22Rv1 (cell line): ENCODE measurements around the gene GNG2.

Experiments
- H3K27ac ChIP-seq: fragments of 450-650 bp; 2 replicates; pipeline ENCODE4 v1.5.1; 2017
- CTCF ChIP-seq: fragments of 450-650 bp; IDR thresholded peaks from 2 replicates; pipeline ENCODE4 v1.5.1; 2017; ENCODE audit warnings: mild to moderate bottlenecking
- ZFX ChIP-seq: fragments of 450-650 bp; IDR thresholded peaks from 2 replicates; pipeline ENCODE4 v1.6.1; 2017; ENCODE audit warnings: antibody characterized with exemption, borderline replicate concordance

GNG2 gene

GRCh38 chr14:51860164-51860824 lies at the start of gene GNG2:
Gene GNG2 (plus strand): TSS chr14:51860612. CDS start chr14:51950679, 90,067 bp downstream.
- no peak within 1 kb of the TSS for H3K27ac ChIP-seq
- no peak for TF ChIP-seq CTCF
- TF ChIP-seq ZFX = no peak

- no peak overlapping the region for H3K27ac ChIP-seq
- TF ChIP-seq ZFX (no peak), CTCF (no peak)
These were observed 48.7 kb upstream of the GNG2 start for GRCh38 chr14:51811706-51812105.

- TF ChIP-seq ZFX (no peak), CTCF (no peak)
These were observed 44.4 kb upstream of the GNG2 start for GRCh38 chr14:51816031-51816430.

GRCh38 chr14:51817326-51817725 lies 43.1 kb upstream of the GNG2 start:
- H3K27ac ChIP-seq = no peak overlapping the region
- TF ChIP-seq CTCF (no peak), ZFX (no peak)

More at GRCh38 chr14:51816031-51816430, 44.4 kb upstream of the GNG2 start:
- no peak overlapping the region for H3K27ac ChIP-seq

- no peak overlapping the region for H3K27ac ChIP-seq
- TF ChIP-seq CTCF (no peak), ZFX (no peak)
These were observed 41.5 kb upstream of the GNG2 start for GRCh38 chr14:51818748-51819380.

GRCh38 chr14:51821822-51822221 lies 38.6 kb upstream of the GNG2 start:
- H3K27ac ChIP-seq = no peak overlapping the region
- TF ChIP-seq CTCF (no peak), ZFX (no peak)

GRCh38 chr14:51822499-51822898 lies 37.9 kb upstream of the GNG2 start:
- no peak overlapping the region for H3K27ac ChIP-seq
- TF ChIP-seq CTCF (no peak), ZFX (no peak)
